GM18499 (cell line): ENCODE results near the gene IFTAP.

Experiments used
- ATAC-seq: cut with Tn5 transposase; IDR thresholded peaks from one replicate; pipeline ENCODE4 v1.9.1; 2021; ENCODE audit warnings: moderate number of reproducible peaks; ENCODE audit not compliant: insufficient read depth, unreplicated experiment

IFTAP gene

GRCh38 chr11:36700246-36700645 is 105.9 kb downstream of the IFTAP start:
- no peak for ATAC-seq

- peak; percentile 49 for ATAC-seq
Observed at GRCh38 chr11:36702330-36703054, 108.2 kb downstream of the IFTAP start.

GRCh38 chr11:36703055-36703404 is 108.7 kb downstream of the IFTAP start:
- ATAC-seq, result peak; percentile 47
